22Rv1 (cell line): ENCODE results near the gene RPL37A.

Experiments used
- CTCF ChIP-seq: fragments of 450-650 bp; IDR thresholded peaks from 2 replicates; pipeline ENCODE4 v1.5.1; 2017; ENCODE audit warnings: mild to moderate bottlenecking
- ZFX ChIP-seq: fragments of 450-650 bp; IDR thresholded peaks from 2 replicates; pipeline ENCODE4 v1.6.1; 2017; ENCODE audit warnings: antibody characterized with exemption, borderline replicate concordance

GRCh38 chr2:216495656-216496055, 3.0 kb upstream of the RPL37A start:
- TF ChIP-seq CTCF (no peak), ZFX (no peak)
